BE2C (cell line): Measurements from ENCODE around the gene LHFPL6.

Source experiments
- DNase-seq: peaks from one replicate; pipeline ENCODE4 v3.0.0-alpha.2; 2020
- H3K27me3 ChIP-seq: fragments of 250-450 bp; sonication (Bioruptor Pico); 2 replicates; pipeline ENCODE4 v1.5.1; 2020; ENCODE audit warnings: mild to moderate bottlenecking
- H3K36me3 ChIP-seq: fragments of 250-450 bp; sonication (Bioruptor Pico); 2 replicates; pipeline ENCODE4 v1.5.1; 2020; ENCODE audit warnings: mild to moderate bottlenecking
- H3K4me1 ChIP-seq: fragments of 250-450 bp; sonication (Bioruptor Pico); 2 replicates; pipeline ENCODE4 v1.5.1; 2020
- H3K4me3 ChIP-seq: 2 replicates; pipeline ENCODE4 v1.5.1; 2011; ENCODE audit warnings: low read depth, low read length
- H3K9me3 ChIP-seq: fragments of 250-450 bp; sonication (Bioruptor Pico); 2 replicates; pipeline ENCODE4 v1.5.1; 2020
- TF ChIP-seq, protein P1 (sequence below): IDR thresholded peaks from 2 replicates; pipeline ENCODE4 v1.5.1; 2012; ENCODE audit warnings: mild to moderate bottlenecking, low read depth, low read length

The LHFPL6 gene

DNA sequence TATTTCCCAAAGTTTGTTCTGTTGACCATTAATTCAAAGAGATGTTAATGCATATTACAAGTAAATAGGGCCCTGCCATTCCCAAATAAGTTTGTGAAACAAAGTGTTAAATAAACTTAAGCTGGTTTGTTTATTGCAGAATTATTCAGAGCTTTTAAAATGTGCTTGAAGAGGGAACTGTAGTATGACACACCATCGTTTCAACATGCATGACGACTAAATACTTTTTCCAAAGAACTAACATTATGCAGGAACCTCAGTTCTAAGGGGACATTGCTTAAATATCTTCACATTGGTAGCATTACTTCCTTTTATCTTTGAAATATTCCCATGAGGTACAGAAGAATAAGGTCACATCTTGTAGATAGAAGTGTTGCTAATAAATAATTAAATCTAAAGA, 14.6 kb downstream of the LHFPL6 start:
- H3K9me3 ChIP-seq, result no peaks in the 10 kb centered on the region
- H3K27me3 ChIP-seq, result no peaks in the 10 kb centered on the region
- DNase-seq, result no peak
- H3K4me1 ChIP-seq, result no peaks in the 10 kb centered on the region
- no peak overlapping the region for H3K4me3 ChIP-seq
- H3K36me3 ChIP-seq, result no peaks in the 10 kb centered on the region
- TF ChIP-seq, protein P1, sequence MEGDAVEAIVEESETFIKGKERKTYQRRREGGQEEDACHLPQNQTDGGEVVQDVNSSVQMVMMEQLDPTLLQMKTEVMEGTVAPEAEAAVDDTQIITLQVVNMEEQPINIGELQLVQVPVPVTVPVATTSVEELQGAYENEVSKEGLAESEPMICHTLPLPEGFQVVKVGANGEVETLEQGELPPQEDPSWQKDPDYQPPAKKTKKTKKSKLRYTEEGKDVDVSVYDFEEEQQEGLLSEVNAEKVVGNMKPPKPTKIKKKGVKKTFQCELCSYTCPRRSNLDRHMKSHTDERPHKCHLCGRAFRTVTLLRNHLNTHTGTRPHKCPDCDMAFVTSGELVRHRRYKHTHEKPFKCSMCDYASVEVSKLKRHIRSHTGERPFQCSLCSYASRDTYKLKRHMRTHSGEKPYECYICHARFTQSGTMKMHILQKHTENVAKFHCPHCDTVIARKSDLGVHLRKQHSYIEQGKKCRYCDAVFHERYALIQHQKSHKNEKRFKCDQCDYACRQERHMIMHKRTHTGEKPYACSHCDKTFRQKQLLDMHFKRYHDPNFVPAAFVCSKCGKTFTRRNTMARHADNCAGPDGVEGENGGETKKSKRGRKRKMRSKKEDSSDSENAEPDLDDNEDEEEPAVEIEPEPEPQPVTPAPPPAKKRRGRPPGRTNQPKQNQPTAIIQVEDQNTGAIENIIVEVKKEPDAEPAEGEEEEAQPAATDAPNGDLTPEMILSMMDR, result no peak

DNA sequence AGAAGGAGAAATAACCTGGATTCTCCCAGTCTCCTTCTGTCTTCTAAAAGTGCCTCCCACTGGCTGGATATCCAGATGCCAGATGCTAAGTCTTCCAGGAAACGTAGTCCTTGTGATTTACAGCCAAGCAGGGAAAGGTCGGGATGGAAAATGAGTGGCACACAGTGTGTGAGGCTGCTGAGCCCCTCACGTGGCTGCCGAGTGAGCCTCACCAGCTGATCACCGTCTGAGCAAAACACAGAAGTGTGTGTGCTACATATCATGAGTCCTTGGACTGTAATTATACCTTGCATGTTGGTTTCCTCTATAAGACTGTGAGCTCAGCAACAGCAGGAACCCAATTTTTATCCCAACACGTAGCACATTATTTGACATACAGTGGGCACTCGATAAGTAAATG, 15.1 kb downstream of the LHFPL6 start:
- DNase-seq, result no peak
- no peak overlapping the region for H3K4me3 ChIP-seq
- H3K36me3 ChIP-seq, result no peaks in the 10 kb centered on the region
- H3K9me3 ChIP-seq, result no peaks in the 10 kb centered on the region
- H3K27me3 ChIP-seq, result no peaks in the 10 kb centered on the region
- TF ChIP-seq, protein P1, result no peak
- H3K4me1 ChIP-seq, result no peaks in the 10 kb centered on the region

DNA sequence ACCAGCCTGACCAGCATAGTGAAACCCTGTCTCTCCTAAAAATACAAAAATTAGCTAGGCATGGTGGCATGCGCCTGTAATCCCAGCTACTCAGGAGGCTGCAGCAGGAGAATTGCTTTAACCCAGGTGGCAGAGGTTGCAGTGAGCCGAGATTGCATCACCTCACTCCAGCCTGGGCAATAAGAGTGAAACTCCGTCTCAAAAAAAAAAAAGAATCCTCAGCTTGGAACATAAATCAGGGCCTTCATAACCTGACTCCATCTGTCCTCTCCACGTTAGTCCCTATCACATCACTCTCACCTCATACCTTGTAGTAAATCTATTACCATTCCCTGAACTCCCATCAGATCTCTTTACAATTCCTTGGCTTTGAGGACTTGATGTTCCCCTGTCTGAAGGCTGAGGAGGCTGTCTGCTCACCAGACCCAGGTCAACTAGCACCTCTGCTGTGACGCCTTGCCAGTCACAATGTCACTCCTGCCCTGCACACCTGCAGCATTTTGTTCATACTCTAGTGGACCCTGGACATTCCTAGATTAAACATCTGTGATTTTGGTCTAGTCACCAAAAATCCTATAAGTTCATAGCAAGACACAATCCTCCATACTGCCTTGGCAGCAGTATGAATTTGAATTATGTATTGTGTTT, 15.9 kb downstream of the LHFPL6 start:
- no peaks in the 10 kb centered on the region for H3K9me3 ChIP-seq
- TF ChIP-seq, protein P1, result no peak
- H3K27me3 ChIP-seq, result no peaks in the 10 kb centered on the region
- H3K4me3 ChIP-seq, result no peak overlapping the region
- H3K4me1 ChIP-seq, result no peaks in the 10 kb centered on the region
- no peak for DNase-seq
- no peaks in the 10 kb centered on the region for H3K36me3 ChIP-seq

DNA sequence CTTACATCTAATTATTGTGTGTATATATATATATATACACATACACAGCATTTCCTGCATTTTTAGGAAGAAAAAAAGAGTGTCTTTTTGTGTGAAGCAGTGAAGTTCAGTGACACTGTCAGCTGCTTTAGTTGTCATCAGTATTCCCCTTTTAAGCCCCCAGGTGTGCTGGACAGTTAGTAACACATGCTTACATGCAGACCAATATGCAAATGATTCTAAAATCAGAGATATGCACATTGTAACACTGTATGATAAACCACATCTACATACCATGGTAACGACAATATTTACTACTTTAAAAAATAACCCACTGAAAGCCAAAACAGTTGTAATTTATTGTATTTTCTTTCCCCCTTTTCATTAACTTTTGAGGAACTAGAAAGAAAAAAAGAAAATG, 16.8 kb downstream of the LHFPL6 start:
- Histone ChIP-seq H3K4me1 (no peaks in the 10 kb centered on the region), H3K36me3 (no peaks in the 10 kb centered on the region), H3K27me3 (no peaks in the 10 kb centered on the region), H3K4me3 (no peak overlapping the region), H3K9me3 (no peaks in the 10 kb centered on the region)
- TF ChIP-seq, protein P1, result no peak
- no peak for DNase-seq

DNA sequence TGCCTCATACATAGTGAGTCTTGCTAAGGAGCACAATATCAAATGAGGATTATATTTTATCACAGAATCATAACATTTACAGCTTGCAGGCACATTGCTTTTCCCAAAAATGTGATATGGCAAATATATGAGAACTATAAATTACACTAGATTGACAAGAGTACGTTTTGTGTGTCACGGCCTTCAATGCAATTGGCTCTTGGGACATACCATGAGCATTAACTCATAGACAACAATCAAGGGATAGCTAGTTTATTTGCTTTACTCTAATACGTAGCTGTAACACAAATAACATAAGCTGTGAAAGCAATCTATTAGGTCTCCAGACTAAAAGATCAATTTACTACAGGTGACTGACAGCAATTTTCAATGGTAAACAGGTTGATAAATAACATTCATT, 17.8 kb downstream of the LHFPL6 start:
- no peak for DNase-seq
- Histone ChIP-seq H3K9me3 (no peaks in the 10 kb centered on the region), H3K4me3 (no peak overlapping the region), H3K27me3 (no peaks in the 10 kb centered on the region), H3K4me1 (no peaks in the 10 kb centered on the region), H3K36me3 (no peaks in the 10 kb centered on the region)
- TF ChIP-seq, protein P1, result no peak

DNA sequence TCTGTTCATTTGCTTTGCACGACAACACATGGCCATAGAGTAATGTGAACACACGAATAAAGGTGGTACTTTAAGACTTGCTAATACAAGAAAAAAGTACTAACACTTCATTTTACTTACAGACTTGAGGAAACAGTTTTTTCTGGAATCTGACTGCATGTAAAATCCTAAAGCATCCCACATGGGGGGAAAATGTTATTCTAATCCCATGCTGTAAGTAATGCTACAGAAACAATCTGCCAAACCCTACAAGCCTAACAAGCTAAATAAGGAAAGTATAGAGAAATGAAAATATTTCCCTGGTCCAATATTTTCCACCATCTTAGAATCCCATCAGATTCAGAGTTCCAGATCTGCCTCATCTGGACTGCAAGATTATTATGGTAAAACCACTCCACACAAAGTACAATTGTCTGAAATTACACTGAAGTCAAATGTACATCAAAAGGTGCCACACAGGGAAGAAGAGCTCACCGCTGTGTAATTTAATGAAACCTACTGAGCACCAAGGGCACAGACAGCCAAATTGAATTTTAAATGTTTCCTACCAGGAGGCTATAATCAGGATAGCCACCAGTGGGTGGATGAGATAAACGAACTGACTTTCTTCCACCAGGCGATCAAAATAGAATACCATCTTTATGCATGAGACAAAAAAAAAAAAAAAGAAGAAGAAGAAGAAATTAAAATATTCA, 22.0 kb downstream of the LHFPL6 start:
- TF ChIP-seq, protein P1, result no peak
- no peaks in the 10 kb centered on the region for H3K36me3 ChIP-seq
- no peaks in the 10 kb centered on the region for H3K9me3 ChIP-seq
- H3K4me3 ChIP-seq, result no peak overlapping the region
- no peak for DNase-seq
- H3K4me1 ChIP-seq, result no peaks in the 10 kb centered on the region
- H3K27me3 ChIP-seq, result peaks cover under 1% of the 10 kb centered on the region
